ENCODE results near the gene STK32C. TPM values are rescaled to one million over a fixed set of nuclear protein-coding genes. Genes with fewer than 3 reads are reported as not detected.

Gene STK32C
- total RNA-seq, 1 donor from 2014 or later, result 12.2 TPM

GRCh38 chr10:132199268-132199853 lies 108.4 kb downstream of the STK32C start:
- no peak for TF ChIP-seq CTCF (IDR thresholded peaks at IDR 0.05; ENCODE audit: insufficient read depth, low read length, poor library complexity, severe bottlenecking)
- Histone ChIP-seq H3K36me3 (ENCODE audit: control insufficient read depth, insufficient read depth, low read length) (no peaks in the 10 kb centered on the region), H3K4me3 (ENCODE audit: low read depth, low read length) (no peak overlapping the region), H3K27me3 (ENCODE audit: control insufficient read depth, insufficient read depth, low read length) (no peaks in the 10 kb centered on the region)
- DNase-seq (ENCODE audit: low read depth), result no peak

- no peak for TF ChIP-seq CTCF (IDR thresholded peaks at IDR 0.05; ENCODE audit: insufficient read depth, low read length, poor library complexity, severe bottlenecking)
- H3K4me3 ChIP-seq (ENCODE audit: low read depth, low read length), result no peak overlapping the region
- no peaks in the 10 kb centered on the region for H3K36me3 ChIP-seq (ENCODE audit: control insufficient read depth, insufficient read depth, low read length)
- H3K27me3 ChIP-seq (ENCODE audit: control insufficient read depth, insufficient read depth, low read length), result no peaks in the 10 kb centered on the region
- no peak for DNase-seq (ENCODE audit: low read depth)
Measured at GRCh38 chr10:132198381-132199181, 109.2 kb downstream of the STK32C start.

GRCh38 chr10:132198068-132198370 lies 109.7 kb downstream of the STK32C start:
- DNase-seq (ENCODE audit: low read depth), result no peak
- TF ChIP-seq CTCF (IDR thresholded peaks at IDR 0.05; ENCODE audit: insufficient read depth, low read length, poor library complexity, severe bottlenecking), result no peak
- H3K36me3 ChIP-seq (ENCODE audit: control insufficient read depth, insufficient read depth, low read length), result no peaks in the 10 kb centered on the region
- no peak overlapping the region for H3K4me3 ChIP-seq (ENCODE audit: low read depth, low read length)
- H3K27me3 ChIP-seq (ENCODE audit: control insufficient read depth, insufficient read depth, low read length), result no peaks in the 10 kb centered on the region

DNA sequence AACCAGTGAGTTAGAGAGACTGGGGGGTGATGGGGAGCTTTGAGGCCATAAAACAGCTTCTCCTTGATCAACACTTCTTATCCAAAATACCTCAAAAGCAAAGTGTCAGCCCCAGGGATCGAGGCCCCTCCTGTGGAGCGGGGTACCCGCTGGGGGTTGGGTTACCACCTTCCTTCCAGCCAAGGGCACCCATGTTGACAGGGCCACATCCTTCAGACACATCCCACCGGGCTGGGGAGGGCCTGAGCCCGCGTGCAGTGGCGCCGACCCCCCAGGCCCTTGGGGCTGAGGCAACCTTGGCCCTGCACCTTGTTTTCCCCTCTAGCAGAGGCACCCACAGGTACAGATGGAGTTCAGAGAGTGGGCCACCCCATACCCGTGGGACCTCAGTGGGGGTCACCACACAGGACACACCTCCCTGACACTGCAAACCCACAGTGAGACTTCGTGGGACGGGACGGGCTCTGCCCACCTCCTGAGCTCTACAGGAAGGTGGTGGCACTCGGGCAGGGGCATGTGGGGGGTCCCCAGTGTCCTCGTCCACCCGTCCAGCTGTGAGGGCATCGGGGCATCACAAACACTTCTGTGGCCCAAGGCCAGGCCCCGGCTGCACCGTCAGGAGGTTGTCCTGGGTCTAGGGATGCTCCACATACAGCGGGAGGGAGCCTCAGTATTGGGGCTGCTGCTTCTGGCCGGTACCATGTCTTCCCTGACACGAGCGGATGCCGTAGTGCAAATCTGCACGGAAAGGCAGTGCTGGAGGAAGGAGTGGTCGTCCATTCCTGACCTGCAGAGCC lies 110.3 kb downstream of the STK32C start:
- no peak for DNase-seq (ENCODE audit: low read depth)
- H3K36me3 ChIP-seq (ENCODE audit: control insufficient read depth, insufficient read depth, low read length), result no peaks in the 10 kb centered on the region
- H3K4me3 ChIP-seq (ENCODE audit: low read depth, low read length), result no peak overlapping the region
- no peaks in the 10 kb centered on the region for H3K27me3 ChIP-seq (ENCODE audit: control insufficient read depth, insufficient read depth, low read length)
- TF ChIP-seq CTCF (IDR thresholded peaks at IDR 0.05; ENCODE audit: insufficient read depth, low read length, poor library complexity, severe bottlenecking), result no peak

GRCh38 chr10:132196178-132197113 lies 111.3 kb downstream of the STK32C start:
- H3K27me3 ChIP-seq (ENCODE audit: control insufficient read depth, insufficient read depth, low read length), result no peaks in the 10 kb centered on the region
- DNase-seq (ENCODE audit: low read depth), result no peak
- no peak for TF ChIP-seq CTCF (IDR thresholded peaks at IDR 0.05; ENCODE audit: insufficient read depth, low read length, poor library complexity, severe bottlenecking)
- H3K4me3 ChIP-seq (ENCODE audit: low read depth, low read length), result no peak overlapping the region
- H3K36me3 ChIP-seq (ENCODE audit: control insufficient read depth, insufficient read depth, low read length), result no peaks in the 10 kb centered on the region

All from kidney epithelial cell (primary cell).